RCC 7860 (cell line): Measurements from ENCODE around the gene EFNA4.

ENCODE experiments used
- DNase-seq: peaks from one replicate; pipeline ENCODE4 v3.0.0-alpha.2; 2015; ENCODE audit warnings: low spot score
- FAIRE-seq: peaks from 2 replicates; lab custom pipeline; 2012; peaks lifted over from hg19 to GRCh38; lab: Jason Lieb, UNC

EFNA4 gene

DNA sequence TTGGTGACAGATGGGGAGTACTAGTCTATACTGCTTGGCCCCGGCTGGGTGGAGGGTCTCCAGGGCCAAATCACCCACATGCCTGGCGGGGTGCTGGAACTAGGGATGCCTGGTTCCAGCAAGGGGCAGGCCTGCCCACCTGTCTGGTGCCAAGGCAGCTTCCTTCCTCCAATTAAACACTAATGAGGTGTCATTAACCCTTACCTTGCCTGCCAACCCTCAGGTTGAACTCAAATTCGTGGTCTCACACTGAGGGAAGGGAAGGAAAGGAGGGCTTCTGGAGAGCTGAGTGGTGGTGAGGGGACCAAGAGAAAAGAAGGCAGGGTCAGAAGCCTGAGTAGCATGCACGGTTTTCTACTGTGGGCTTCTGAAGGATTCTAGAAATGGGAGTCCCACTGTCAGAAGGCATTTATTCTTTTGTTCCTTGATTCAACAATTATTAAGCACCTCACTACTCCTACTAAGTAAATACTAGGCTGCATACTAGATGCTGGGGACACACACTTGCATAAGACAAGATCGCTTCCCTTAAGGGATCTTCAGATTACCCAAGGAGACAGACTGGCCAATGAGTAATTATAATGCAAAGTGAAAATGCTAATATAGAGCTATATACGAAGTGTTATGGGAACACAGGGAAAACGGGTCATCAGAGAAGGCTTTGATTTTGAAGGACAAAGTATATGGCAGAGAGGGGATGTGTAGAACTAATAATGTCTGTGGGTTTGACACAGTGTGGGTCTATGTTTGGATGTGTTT, 9.2 kb downstream of the EFNA4 start:
- no peak for DNase-seq
- FAIRE-seq, result no peak

DNA sequence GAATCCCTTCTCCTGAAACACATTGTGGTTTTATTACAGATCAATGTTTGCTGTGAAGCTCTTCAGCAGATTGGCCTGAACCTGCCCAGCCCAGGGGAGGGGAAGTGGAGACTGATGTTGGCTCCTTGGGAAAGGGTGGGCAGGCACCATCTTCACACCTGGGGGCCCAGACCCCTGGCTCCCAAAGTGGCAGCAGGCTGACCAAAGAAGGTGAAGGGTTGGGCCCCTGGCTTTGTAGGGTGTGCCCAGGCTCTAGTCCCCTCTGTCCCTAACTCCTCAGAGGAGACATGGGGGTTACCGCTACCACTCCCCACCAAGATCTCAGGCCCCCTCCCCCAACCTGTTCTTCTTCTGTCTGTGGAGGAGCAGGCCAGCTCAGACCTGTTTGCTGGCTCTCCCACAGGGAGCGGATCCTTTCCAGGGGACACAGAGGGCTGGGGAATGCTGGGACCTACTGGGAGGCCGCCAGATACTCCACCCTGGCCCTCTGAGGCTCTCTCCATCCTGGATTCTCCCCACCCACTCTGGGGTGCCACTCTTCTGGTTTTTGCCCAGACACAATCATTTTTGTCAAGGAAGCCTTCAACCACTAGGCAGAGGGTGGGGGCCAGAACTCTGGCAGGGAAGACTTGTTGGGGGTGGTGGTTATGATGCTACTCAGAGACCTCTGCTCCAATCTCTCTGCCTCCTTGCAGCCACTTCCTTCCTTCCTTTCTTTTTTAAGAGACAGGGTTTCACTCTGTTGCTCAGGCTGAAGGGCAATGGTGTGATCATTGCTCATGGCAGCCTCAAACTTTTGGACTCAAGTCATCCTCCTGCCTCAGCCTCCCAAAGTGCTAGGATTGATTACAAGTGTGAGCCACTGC, 10.1 kb downstream of the EFNA4 start:
- FAIRE-seq (no peak), DNase-seq (no peak)

DNA sequence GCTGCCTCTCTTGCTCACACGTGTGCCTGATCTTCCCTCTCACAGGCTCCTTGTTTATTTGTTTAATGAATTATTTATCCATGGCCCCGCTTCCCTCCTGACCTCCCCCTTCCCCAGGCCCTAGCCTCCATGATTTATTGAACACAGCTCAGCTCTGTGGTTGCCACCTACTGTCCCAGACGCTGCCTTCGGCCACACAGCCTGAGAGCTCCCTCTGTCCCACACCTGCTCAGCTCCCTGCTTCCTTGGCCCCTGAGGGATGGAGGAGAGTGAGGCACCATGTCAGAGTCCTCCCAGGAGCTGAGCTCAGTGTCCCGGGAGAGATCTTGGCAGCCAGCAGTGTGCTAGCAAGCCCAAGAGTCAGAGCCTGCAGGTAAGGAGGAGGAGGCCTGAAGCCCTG, 12.0 kb downstream of the EFNA4 start:
- DNase-seq (no peak), FAIRE-seq (no peak)

DNA sequence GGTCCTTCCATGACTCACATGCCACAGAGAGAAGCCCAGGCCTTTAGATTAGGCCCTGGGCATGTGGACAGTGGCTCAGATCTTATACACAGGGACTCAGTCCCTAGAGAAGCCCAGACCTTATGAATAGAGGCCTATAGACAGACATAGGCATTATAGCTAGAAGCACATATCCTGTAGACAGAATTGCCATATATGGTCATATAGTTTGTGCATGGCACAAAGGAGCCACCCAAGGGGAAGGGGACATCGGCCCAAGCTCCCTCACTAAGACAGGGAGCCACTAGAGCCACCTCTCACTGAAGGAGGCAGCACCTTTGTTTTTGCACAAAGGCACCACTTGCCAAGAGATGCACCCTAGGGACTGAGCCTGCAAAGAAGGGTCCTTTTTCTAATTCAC, 12.8 kb downstream of the EFNA4 start:
- DNase-seq (no peak), FAIRE-seq (no peak)

DNA sequence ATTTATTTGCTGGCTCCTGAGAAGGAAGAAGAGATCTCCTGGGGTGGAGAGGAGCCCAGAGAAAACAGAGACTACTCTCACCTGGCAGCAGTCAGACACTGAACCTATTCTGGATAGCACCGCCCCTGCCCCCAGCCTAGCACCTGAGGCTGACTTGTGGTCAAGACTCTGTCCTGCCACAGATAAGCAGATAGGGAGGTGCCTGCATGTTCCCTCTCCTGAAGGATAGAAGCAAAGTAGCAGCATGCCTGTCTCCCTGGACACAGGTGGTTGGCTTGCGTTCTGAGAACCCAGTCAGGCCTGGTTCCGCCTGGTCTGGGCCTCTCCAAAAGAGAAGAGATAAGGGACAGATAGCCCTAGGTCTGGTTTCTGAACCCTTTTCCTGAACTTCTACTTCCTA, 13.8 kb downstream of the EFNA4 start:
- no peak for FAIRE-seq

DNA sequence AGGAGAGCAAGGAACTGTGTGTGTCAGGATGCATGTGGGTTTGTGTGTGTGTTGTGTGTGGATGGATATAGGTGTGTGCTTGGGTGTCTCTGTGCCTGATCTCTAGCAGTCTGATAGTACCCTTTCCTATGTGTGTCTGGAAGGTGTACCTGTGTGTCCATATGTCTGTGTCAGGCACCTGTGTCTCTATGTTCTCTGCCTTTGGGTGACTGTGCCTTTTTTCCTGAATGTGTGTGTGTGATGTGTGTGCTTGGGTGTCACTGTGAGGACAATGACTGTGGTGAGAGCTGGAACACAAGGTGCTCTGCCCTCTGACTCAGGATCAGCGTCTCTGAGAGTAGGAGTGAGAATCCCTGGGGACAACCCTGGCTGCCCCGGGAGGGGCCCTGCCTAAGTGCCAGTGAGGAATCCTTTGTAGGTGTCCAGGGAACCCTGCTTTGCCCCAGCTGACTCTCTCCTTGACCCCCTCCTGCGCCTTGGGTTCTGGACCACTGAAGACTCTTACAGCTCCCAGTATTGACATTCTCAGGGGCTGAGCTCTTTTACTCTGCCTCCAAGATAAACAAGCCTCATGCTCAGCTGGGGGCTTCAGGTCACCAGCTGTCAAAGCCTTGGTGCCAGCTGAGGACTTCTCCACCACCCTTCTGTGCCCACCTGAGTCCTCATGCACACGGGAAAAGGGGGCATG, 14.4 kb downstream of the EFNA4 start:
- DNase-seq (no peak), FAIRE-seq (no peak)

More for the DNA sequence above, 13.8 kb downstream of the EFNA4 start:
- DNase-seq, result no peak

DNA sequence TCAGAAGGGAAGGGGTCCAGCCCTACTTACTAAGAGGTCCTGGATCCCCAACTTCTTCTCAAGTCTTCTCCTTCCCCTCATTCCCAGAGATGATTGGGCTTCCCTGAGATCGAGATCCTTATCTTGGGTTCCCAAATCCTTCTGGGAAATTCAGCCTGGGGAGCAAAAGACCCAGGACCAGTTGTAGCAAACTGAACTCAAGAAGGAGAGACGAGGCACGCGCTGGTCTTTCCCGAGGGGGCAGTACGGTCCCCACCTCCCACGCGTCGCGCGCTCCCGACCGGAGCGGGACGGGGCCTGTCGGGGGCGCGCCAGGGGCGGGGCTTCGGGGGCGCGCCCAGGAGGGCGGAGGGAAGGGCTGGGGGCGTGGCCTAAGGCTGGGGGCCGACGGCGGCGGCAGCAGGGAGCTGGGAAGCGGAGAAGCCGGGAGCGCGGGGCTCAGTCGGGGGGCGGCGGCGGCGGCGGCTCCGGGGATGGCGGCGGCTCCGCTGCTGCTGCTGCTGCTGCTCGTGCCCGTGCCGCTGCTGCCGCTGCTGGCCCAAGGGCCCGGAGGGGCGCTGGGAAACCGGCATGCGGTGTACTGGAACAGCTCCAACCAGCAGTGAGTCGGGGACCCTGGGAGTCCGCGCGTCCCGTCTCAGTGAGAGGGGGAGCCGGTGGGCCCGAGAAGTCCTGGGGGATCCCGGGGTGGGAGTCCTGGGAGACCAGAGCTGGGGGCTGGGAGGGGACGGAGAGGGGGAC, 15.1 kb downstream of the EFNA4 start, which contains the start of gene EFNA3:
Gene EFNA3, plus strand, starts transcription at position 369 of the 741 bp plus-strand sequence. Its CDS starts 105 bp downstream, at position 474.
- no peak for FAIRE-seq
- DNase-seq, result peak; percentile 6

DNA sequence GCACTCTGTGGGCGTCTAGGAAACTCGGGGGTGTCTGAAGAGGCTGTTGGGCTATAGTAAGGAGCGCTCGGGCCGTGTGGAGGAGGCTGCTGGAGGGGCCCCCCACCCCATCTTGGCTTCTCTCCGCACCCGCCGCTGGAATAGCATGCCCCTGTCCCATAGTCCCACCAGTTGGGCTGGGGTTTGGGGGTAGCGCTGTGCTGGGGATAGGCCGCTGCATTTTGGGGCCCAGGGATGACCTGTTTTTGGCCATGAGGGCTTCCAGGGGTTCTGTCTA, 15.6 kb downstream of the EFNA4 start:
- DNase-seq, result no peak
- no peak for FAIRE-seq

DNA sequence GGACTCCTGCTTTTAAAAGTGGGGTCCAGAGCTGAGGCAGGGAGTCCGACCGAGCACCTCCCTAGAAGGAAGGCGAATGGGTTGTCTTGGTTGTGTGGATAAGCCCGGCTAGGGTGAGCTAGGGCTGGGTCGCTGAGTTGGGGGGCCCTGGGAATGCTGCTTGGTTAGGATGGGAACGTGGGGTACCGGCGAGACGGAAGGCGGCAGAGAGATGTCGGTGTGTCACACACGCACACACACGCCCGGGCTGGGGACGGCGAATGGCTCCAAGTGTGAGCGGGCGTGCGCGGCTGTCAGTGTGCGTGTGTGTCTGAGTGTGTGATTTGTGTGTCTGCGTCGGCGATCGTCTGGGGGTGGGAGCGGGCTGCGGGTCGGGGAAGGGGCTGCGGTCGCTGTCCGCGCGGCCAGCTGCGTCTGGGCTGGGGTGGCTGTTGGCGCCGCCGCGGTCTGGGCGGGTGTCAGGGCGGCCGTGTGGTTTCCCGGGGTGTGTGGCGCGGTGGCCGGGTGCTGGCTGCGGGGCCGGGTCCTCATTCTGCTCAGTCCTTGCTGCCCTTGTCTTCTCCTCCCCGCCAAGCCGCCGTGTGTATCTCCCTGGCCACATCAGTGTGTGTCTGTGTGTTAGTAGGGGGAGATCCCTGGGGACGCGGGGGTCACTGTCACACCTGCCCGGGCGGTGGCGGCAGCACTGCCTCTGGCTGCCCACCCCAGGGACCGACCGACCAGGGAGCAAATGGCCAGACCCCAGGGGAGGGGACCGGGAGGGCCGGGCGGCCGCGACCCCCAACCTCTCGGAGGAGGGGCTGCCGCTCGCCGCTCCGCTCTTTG, 16.2 kb downstream of the EFNA4 start:
- FAIRE-seq, result no peak
- no peak for DNase-seq

DNA sequence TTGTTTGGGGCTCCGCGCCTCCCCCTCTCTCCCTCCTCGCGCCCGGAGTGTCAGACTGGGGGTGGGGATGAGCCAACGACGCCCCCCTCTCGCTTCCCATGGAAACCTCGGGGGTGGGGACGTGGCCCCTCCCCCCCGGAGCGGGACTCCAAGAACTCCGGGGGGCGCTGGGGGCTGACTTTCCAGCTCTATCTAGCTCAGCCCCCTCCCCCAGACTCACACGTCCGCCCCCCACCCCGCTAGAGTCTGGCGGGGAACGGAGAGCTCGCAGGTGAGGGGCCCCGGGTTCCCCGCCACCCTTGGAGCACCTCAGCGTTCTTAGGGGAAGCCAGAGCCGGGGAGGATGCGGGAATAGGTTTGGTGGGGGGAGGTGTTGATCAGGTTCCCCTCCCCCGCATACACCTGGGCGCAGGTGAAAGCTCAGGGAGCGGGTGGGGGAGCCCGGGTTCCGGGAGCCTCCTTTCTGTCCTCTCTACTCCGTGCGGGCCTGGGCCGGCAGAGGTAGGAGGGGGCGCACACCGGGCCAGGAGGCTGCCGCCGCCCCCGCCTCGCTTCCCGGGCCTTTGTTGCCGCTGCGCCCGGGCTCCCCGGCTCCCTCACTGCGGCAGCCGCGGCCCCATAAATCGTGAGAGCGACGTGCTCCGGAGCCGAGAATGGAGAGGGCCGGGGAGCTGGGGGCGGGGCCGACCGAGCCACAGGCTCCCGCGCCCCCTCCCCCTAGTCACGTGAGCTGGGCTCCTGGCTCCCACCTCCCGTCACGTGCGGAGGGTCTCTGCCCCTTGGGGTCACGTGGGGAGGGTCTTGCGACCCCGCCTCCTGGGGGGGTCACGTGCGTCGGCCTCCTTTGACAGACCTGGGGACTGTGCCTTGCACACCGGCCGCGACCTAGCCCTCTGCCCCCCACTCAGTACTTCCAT, 17.0 kb downstream of the EFNA4 start:
- DNase-seq, result no peak

DNA sequence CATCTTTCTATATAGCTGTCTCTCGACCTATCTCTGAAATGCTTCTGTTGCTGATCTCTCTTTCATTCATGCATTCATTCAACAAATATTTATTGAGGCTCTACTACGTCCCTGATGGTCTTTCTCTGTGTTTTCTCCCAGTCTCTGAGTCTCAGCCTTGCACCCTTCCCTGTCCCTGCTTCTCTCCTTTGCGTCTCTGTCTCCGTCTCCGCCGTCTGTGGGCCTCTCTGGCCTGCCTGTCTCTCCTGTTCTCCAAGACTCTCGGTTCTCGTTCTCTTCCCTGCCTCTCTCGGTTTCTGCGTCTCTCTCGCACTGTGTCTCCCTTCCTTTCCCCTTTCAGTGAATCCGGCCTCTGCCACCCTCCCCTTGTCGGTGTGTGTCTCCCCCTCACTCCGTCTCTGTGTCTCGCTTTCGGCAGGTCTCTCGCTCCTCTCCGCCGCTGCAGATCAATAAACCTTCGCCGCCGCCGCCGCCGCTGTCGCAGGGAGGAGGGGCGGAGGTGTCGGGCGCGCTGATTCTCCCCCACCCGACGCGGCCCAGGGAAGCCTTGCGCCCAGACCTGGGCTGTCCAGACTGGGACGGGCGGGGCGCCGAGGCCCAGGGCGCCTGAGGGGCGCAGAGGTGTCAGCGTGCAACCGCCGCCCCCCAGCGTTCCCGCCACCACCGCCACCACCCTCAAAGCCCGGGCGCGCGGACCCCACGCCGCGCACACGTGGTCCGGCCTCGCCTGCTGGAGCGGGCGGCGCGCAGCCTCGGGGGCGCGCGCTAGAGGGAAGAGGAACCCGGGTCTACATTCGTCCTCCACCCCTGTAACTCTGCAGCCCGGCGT, 18.1 kb downstream of the EFNA4 start:
- FAIRE-seq (no peak), DNase-seq (no peak)

More for the DNA sequence above, 17.0 kb downstream of the EFNA4 start:
- no peak for FAIRE-seq

DNA sequence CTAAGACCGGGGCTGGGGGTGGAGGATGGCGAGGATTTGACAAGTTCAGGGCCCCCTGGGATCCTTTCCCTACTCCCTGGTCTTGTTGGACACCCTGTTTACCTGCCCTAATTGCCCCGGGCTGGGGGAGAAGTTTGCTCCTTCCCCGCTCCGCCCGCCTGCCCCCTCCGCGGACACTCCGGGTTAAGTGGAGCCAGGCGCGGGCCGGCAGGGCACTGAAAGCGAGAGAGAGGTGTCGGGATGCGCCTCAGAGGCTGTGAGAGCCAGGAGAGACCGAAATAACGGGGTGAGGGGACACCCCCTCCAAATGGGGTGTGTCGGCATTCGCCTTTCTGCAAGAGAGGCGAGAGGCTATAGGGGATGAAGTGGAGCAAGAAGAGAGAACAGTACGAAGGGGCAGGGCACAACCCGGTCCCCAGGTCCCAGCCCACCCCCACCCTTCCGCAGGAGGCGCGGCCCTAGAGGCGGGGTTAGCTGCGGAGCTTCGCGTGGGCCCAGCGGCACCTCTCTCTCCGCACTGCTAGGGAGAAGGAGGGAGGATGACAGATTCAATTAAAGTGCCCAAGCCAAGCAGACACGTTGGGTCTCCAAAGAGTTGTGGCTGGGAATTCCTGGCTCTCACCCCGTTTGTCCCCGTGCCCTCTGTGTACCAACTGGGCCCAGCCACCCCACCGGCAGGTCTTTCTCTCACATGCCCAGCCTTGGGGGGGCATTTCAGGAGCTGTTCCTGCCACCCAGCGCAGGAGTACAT, 18.9 kb downstream of the EFNA4 start:
- FAIRE-seq, result no peak
- no peak for DNase-seq

DNA sequence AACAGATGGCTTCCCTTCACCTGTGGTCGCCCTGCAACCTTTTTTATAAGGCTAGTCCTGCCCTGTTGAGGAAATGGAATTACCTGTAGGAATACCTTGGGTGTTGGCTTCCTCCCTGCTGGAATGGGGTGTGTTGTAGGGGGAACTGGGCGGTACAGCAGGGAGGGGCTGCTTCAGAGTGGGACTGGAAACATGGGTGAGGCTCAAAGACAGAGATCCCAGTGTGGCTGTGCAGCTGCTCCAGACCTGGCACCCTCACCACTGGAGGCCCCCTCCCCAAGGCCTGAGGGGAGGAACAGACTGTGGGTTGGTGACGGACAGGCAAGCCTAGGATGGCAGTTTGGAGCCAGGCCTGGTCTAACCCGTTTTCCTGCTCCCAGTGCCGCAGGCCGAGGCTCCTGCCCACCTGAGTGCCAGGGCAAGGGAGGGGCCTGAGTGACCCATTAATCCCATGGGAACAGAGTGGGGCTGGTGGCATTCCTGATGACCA, 19.6 kb downstream of the EFNA4 start:
- FAIRE-seq (no peak), DNase-seq (no peak)

DNA sequence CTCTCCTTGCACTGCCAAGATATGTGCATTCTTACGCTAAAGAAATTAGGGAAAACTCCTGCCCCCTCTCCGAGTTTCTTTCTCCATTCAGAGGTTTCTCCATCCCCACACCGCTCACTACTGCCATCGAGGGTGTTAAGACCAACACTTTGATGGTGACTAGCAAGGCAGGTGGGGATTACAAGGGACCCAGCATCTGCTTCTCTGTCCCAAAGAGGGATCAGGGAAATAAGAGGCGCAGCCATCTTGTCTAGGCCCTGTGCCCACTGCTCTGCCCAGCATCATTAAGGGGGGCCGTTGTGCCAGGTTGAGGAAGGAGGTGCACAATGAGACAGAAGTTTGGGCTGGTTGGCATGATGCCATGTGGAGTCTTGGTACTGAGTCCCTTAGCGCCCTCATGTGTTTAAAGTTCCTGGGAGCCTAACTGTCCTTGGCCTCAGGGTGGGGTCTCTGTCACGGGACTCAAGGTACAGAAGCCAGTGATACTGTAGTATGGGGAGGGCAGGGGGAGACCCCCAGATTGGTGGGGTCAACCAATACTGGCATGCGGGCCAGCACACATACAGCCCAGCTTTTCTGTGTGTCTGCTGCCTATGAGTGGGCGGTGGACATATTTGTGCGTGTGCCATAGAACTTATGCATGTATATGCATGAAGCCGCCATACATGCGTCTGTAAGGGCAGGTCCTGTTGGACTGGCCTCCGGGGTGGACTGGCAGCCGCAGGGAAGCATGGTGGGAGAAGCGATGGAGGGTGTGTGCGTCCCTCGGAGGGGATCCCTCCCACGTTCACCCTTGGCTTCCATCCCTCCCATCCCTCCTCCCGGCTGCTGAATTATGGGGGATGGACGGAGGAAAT, 20.6 kb downstream of the EFNA4 start:
- FAIRE-seq (no peak), DNase-seq (peak; percentile 18)

DNA sequence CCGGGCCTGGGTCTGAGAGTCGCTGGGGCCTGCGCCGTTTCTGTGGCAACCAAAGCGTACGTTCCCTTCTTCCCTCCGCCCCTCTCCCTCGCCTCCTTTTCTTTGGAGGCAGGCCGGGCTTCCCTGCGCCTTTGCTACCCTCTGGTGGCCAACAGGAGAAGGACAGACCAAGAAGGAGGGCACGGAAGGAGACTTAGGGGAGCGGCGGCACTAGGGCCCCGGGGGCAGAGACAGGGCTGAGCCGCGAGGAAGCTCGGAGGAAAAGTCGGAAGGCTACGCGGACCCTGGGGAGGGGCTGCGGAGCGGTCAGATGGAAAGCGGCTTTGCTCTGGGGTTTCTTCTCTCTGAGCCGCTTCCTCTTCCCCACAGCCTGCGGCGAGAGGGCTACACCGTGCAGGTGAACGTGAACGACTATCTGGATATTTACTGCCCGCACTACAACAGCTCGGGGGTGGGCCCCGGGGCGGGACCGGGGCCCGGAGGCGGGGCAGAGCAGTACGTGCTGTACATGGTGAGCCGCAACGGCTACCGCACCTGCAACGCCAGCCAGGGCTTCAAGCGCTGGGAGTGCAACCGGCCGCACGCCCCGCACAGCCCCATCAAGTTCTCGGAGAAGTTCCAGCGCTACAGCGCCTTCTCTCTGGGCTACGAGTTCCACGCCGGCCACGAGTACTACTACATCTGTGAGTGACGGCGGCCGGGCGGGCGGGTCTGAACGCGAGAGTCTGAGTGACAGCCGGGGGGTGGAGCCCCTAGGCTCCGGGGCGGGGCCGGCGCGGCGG, 21.4 kb downstream of the EFNA4 start:
- FAIRE-seq (peak; percentile 58), DNase-seq (peak; percentile 87)
